HG02970 (cell line): Measurements from ENCODE around the gene PHF1.

ENCODE experiments used
- ATAC-seq: cut with Tn5 transposase; IDR thresholded peaks from one replicate; pipeline ENCODE4 v1.9.1; 2021; ENCODE audit warnings: mild to moderate bottlenecking, moderate library complexity, moderate number of reproducible peaks; ENCODE audit not compliant: unreplicated experiment, low FRiP score

PHF1 gene

GRCh38 chr6:33430991-33431879 is 20.4 kb downstream of the PHF1 start:
- ATAC-seq: no peak

GRCh38 chr6:33431880-33432541 is 21.2 kb downstream of the PHF1 start:
- no peak for ATAC-seq

- ATAC-seq: no peak
Measured at GRCh38 chr6:33432546-33432945, 21.7 kb downstream of the PHF1 start.

DNA sequence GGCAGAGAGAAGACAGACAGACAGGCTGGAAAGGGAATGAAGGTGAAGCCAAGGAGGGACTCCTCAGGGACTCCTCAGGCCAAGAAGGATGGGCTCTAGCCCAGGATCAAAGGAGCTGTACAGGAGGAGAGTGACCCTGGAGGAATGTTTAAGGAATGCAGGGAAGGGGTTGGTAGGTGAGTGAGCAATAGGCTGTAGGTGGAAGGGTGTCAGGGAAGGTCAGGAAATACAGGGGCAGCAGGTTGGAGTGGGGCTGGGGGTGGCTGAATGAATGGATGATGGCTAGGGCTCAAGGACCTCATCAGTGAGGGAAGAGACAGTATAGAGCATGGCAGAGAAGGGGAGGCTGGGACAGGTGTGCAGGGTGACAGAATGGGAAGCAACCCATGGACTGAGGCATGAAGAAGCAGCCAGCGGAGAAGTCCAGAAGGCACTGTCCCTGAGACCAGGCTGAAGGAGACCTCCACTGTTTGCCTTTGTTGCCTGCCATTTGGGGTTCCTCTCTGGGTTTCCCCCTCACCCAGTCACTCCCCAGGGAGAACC is 22.3 kb downstream of the PHF1 start:
- ATAC-seq: no peak

GRCh38 chr6:33433544-33434191 is 22.9 kb downstream of the PHF1 start:
- no peak for ATAC-seq

DNA sequence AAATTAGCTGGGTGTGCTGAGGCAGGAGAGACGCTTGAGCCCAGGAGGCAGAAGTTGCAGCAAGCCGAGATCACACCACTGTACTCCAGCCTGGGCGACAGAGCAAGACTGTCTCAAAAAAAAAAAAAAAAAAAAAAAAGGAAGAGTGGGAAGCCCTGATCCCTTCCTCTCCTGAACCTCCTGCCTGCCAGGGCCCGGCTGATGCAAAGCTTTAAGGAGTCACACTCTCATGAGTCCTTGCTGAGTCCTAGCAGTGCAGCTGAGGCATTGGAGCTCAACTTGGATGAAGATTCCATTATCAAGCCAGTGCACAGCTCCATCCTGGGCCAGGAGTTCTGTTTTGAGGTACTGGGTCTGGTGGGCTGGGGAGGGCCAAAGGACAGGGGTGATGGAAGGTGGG is 24.1 kb downstream of the PHF1 start:
- ATAC-seq: no peak

DNA sequence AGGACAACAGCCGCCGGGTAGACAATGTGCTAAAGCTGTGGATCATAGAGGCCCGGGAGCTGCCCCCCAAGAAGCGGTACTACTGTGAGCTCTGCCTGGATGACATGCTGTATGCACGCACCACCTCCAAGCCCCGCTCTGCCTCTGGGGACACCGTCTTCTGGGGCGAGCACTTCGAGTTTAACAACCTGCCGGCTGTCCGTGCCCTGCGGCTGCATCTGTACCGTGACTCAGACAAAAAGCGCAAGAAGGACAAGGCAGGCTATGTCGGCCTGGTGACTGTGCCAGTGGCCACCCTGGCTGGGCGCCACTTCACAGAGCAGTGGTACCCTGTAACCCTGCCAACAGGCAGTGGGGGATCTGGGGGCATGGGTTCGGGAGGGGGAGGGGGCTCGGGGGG is 26.9 kb downstream of the PHF1 start:
- ATAC-seq: no peak

DNA sequence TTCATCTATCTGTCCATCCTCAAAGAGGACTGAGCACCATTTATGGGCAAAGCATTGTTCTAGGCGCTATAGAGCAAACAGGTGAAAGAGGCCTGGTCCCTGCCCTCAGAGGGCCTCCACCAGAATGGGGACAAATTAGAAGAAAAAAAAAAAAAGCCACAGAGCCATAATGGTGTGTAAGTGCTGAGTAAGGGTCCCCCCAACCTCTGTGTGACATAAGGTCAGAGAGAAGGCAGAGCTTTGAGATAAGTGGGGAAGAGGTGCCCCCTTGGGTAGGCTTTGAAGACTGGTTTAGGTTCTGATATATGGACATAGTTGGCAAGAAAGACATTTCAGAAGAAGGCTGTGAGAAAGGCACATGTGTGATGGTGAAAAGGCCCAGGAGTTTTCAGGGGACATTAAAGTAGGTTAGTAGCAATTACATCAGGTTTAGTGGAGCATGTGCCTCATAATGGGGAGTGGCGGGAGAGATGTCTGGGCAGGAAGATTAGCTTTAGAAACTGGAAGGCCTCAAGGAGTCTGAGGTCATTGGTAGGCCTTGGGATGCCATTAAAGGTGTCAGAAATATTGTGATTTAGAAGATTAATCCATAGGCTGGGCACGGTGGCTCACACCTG is 28.3 kb downstream of the PHF1 start:
- ATAC-seq: no peak

GRCh38 chr6:33439956-33440648 is 29.3 kb downstream of the PHF1 start:
- no peak for ATAC-seq

DNA sequence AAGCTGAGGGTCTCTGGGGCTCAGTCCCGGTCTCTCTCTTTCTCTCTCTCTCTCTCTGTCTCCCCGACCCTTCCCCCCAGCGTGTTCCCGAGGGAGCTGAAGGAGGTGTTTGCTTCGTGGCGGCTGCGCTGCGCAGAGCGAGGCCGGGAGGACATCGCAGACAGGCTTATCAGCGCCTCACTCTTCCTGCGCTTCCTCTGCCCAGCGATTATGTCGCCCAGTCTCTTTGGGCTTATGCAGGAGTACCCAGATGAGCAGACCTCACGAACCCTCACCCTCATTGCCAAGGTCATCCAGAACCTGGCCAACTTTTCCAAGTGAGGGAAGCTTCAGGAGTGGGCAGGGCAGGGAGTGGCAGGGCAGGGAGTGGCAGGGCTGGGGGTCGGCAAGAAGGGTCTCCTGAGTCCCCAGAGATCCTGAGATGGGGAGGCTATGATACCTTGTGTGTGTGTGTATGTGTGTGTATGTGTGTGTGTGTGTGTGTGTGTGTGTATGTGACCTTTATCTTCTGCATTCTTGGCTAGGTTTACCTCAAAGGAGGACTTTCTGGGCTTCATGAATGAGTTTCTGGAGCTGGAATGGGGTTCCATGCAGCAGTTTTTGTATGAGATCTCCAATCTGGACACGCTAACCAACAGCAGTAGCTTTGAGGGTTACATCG is 30.0 kb downstream of the PHF1 start:
- no peak for ATAC-seq

DNA sequence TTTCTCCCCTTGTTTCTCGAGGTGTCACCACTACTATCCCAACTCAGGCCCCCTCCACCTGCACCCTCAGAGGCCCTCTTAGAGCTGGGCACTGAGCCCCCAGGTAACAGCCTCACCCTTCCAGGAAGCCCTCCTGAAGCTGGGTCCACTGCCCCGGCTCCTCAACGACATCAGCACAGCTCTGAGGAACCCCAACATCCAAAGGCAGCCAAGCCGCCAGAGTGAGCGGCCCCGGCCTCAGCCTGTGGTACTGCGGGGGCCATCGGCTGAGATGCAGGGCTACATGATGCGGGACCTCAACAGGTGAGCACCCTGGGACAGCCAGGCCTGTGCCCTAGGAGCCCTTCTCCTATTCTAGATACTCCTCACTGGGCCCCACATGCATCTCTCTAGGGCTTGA is 30.6 kb downstream of the PHF1 start:
- ATAC-seq: no peak

- ATAC-seq: no peak
Measured at GRCh38 chr6:33442283-33442682, 31.5 kb downstream of the PHF1 start.

GRCh38 chr6:33443025-33443424 is 32.2 kb downstream of the PHF1 start:
- ATAC-seq: no peak

DNA sequence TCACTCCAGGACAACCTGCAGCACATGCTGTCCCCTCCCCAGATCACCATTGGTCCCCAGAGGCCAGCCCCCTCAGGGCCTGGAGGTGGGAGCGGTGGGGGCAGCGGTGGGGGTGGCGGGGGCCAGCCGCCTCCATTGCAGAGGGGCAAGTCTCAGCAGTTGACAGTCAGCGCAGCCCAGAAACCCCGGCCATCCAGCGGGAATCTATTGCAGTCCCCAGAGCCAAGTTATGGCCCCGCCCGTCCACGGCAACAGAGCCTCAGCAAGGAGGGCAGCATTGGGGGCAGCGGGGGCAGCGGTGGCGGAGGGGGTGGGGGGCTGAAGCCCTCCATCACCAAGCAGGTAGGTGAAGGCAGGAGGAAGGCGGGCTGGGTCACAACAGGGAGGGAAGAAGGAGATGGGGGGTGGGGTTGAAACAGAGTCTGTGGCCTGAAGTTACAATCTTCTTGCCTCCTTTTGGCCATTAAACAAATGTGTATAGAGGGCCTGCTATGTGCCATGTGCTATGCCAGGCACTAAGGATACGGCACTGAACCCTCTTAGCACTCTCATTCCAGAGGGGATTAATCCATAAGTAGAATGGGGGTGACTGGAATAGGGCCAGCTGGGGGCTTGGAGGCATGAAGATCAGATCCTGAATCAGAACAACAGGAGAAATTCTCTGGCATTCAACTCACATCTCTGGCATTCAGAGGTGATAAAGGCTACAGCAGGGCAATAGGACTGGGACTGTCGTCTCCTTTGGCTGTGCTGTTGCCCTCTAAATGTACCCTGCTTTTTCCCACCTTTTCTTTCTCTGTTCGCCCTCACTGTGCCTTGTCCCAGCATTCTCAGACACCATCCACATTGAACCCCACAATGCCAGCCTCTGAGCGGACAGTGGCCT is 33.0 kb downstream of the PHF1 start:
- no peak for ATAC-seq

GRCh38 chr6:33445119-33445603 is 34.3 kb downstream of the PHF1 start:
- no peak for ATAC-seq

DNA sequence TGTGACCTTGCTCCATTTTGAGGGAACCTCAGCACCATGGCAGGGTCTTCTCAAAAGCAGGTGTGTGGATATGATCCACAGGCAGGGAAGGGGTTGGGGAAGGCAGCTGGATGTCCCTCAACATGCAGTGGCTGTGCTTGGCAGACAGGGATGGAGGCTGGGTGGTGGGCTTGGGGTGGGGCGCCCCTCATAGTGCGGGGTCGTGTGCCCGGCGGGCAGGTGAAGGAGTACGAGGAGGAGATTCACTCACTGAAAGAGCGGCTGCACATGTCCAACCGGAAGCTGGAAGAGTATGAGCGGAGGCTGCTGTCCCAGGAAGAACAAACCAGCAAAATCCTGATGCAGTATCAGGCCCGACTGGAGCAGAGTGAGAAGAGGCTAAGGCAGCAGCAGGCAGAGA is 35.5 kb downstream of the PHF1 start:
- no peak for ATAC-seq

DNA sequence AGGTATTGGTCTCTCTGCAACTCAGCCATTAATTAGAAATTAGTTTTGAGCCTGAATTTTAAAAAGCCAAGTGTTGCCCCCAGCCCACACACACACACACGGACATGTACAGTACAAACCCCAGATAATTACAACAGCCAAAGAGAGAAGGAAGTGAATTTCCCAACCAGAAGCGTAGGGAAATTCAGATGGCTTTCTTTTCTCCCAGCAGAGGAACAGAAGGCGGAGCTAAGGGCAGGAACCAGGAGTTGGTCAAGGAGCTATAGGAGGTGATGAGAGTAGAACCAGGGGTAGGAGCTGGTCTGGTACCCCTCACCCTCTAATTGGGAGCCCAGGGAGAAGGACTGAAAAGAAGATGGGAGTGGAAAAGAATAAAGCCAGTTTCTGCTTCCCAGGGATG is 39.6 kb downstream of the PHF1 start:
- ATAC-seq: no peak

DNA sequence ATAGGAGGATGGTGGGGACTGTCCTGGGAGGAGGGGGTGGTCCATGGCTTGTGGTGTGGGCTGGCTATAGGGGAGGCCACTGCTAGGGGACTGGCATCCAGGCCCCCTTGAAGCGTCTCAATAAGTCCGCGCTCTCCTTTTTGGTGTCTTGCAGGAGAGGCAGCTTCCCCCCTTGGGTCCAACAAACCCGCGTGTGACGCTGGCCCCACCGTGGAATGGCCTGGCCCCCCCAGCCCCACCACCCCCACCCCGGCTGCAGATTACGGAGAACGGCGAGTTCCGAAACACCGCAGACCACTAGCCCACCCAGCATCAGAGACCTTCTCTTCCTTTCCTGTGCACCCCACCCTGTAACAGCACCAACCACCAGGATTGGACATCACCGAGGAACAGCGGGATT is 40.8 kb downstream of the PHF1 start:
- no peak for ATAC-seq

- no peak for ATAC-seq
Measured at GRCh38 chr6:33452496-33452895, 41.7 kb downstream of the PHF1 start.
